Measurements from ENCODE around the gene SGK2. TPM values are rescaled to one million over a fixed set of nuclear protein-coding genes. Genes with fewer than 3 reads are reported as not detected.
A peak's percentile ranks its signal among the peaks of the same experiment; 100 is the strongest.
"Not testable (repeated sequence)": the region's sequence is repeated elsewhere in the genome, so short reads cannot be mapped to it uniquely, and the experiment has no call there.

Gene SGK2
- total RNA-seq, 1 donor from 2014 or later = 8.3 TPM

DNA sequence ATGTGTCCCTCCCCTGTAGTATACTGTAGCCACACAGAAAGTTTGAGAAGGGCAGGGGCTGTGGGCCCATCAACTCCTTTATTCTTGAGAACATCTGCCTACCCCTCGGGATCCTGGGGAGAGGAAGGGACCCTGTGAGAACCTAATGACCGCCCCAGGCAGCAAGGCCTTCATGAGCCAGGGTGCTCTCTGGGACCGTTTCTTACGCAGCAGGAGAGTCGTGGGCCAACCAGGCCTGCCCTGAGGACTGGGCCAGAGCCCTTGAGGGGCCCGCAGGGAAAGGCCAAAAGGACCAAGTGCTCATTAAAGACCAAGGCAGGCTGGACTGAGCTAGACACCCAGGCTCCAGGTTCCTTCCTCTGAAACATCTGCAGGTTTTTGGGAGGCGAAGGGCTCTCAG lies 5.2 kb downstream of the SGK2 start:
- no peak for DNase-seq

DNA sequence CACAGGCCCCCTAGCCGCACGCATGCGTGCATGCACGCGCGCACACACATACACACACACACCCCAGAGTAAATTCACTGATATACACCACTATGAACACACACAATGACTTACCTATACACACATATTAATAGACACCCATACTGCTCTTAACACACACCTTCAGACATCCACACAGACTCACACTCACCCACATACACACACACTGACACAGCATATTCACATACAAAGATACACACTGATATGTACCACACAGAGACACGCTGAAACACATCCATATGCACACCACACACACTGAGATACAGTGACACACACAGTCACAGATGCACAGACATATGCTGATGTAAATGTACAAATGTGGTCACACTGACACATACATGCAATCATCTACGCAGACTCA lies 5.6 kb downstream of the SGK2 start:
- DNase-seq = no peak

DNA sequence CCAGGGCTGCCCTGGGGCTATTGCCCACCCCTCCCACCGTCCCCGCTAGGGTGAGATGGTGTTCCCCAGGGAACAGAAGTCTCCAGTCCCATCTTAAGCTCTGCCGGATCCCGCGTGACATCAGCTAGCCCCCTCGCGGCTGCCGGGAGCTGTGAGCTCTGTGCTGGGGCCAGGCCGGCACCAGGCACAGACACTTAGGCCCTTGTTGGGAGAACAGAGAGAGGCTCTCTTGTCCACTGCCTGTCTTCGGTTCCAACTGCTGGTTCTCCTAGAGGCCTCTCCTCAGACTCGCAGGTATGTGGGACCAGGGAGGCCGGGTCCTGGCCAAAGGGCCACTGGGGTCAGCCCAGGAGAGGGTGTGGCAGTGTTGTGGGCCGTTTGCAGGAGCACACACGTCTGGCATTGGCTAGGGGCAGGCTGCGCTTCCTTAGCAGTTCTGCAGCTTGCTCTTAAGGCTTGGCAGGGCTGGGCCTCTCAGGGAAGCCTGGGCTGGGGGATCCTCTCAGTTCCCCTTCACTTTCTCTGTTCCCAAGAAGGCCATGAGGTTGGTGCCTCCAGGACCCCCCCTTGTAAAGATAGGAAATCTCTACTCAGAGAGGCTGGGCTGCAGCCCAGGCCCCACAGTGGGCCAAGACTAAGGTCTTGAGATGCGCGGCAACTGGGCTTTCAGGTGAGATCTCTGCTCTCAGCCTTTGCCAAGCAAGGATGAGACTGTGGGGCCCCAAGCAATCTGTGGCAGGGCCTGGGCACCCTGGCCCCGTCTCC lies 6.3 kb downstream of the SGK2 start:
- no peak for DNase-seq

DNA sequence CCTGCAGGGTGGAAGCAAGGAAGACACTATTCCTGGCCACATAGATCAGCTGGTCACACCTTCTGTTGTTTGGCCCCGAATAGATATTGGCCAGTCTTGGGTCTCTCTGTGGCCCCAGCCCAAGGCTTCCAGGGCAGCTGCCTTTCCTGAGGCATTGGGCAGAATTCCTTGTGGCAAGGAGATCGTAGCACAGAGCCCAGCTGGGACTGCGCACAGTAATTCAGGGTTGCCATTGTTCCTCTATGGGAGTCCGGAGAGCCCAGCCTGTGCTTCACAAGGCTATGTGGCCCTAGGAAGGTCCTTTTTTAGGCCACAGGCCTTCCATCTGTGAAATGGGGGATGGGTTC lies 6.9 kb downstream of the SGK2 start:
- DNase-seq = no peak

DNA sequence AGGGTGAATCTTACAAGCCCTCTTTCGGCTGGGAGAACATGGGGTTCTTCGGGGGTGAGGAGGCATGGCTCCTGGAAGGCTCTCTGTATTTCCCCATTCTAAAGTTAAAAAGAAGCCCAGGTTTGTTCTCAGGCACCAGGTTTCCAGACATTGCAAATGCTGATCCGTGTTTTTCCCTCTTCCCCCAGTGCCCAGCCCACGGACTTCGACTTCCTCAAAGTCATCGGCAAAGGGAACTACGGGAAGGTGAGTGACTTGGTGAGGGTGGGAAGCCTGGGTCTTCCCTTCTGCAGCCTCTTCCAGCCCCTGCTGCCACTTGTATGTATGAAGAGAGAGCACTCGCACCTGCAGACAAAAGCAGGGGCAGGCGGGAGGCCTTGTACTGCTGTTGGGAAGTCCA lies 8.7 kb downstream of the SGK2 start:
- no peak for DNase-seq

DNA sequence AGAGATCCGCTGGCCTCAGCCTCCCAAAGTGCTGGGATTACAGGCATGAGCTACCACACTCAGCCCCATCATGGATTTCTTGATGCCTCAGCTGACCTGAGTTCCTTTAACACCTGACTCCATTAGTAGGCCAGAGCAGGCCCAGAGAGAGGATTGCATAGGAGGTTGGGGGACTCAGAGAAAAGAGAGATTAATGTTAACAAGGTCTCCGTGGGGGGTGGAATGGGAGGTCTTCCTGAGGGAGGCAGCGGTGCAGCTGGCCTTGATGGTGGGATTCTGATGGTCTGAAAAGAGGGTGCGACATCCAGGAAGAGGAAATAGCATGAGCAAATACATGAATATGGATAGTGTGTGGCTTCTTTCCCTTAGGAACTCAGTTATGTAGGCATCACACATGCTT lies 9.9 kb downstream of the SGK2 start:
- no peak for DNase-seq

DNA sequence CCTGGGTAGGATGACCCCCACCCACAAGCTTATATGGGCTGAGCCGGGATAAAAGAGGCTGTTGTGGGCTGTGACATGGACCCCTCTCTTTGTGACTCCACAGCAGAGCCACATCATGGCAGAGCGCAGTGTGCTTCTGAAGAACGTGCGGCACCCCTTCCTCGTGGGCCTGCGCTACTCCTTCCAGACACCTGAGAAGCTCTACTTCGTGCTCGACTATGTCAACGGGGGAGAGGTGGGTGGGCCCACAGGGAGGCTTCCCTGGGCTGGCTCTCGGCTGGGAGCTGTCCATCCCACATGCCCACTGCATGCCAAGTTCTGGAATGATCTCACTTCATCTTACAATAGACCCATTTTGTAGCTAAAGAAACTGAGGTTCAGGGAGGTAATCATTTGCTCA lies 10.5 kb downstream of the SGK2 start:
- no peak for DNase-seq

DNA sequence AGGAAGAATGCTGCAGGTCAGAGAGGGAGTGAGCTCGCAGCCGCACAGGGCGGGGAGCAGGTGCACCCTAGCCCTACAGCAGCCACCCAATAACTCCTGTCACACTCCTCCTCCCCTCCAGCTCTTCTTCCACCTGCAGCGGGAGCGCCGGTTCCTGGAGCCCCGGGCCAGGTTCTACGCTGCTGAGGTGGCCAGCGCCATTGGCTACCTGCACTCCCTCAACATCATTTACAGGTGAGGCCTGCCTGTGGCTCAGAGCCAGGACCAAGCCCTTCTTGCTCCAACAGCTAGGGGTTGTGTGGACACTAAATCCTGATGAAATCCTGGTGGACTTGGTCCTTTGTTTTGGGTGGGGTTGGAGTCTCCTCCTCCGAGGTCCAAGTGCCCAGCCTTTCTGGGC lies 11.7 kb downstream of the SGK2 start:
- DNase-seq = no peak

DNA sequence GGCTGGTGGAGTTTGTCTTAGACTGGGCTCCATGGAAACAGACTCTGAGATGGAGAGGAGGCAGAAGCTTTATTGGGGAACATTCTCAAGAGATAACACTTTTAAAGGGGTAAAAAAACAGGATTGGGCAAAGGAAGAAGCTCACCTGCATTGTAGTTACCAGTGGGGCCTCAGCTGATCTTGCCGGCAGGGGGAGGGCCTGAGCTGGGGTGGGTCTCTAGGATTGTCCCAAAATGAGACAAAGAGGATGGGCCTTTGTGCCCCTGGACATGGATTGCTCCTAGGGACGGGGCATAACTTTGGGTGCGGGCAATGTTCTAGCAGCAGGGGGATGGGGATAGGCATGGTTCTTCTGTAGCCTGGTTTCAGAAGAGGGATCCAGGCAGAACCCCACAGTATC lies 12.5 kb downstream of the SGK2 start:
- no peak for DNase-seq

DNA sequence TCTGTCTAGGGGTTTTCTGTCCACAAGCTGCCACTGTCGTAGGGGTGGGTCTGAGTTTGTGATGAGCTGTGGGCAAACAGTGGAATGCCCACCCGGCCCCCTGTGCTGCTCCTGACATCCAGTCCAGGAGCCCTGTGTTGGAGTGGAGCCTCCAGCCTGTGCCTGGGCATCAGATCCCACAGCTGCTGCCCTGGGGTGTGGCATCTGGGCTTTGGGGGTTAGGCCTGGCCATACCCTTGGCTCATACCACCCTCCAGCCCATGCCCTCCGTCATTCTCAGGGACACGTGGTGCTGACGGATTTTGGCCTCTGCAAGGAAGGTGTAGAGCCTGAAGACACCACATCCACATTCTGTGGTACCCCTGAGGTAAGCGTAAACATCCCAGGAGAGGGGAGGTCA lies 12.9 kb downstream of the SGK2 start:
- no peak for DNase-seq

DNA sequence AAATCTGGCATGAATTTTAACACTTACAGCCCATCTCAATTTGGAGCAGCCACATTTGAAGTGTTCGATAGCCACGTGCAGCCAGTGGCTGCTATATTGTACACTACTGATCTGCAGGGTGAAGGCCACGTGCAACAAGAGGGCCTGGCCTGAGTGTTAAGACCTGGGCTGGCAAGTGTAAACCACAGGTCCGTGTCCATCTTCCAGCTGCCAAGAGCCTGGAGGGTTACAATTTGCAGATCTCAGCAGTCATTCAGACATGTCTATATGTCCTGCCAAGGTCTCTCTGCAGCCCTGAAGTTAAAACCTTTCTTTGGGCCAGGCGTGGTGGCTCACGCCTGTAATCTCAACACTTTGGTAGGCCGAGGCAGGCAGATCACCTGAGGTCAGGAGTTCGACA lies 14.1 kb downstream of the SGK2 start:
- no peak for DNase-seq

DNA sequence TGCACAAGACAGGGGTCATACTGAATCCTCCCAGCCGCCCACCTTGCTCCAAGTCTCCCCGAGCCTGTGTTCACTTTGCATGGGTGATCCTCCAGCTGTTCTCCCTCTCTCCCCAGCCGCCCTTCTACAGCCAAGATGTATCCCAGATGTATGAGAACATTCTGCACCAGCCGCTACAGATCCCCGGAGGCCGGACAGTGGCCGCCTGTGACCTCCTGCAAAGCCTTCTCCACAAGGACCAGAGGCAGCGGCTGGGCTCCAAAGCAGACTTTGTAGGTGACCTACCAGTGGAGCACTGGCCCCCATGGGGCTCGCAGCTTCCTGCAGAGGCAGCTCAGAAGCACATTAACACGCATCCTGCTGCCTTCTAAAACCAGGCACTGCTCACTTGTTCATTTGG lies 17.3 kb downstream of the SGK2 start:
- no peak for DNase-seq

DNA sequence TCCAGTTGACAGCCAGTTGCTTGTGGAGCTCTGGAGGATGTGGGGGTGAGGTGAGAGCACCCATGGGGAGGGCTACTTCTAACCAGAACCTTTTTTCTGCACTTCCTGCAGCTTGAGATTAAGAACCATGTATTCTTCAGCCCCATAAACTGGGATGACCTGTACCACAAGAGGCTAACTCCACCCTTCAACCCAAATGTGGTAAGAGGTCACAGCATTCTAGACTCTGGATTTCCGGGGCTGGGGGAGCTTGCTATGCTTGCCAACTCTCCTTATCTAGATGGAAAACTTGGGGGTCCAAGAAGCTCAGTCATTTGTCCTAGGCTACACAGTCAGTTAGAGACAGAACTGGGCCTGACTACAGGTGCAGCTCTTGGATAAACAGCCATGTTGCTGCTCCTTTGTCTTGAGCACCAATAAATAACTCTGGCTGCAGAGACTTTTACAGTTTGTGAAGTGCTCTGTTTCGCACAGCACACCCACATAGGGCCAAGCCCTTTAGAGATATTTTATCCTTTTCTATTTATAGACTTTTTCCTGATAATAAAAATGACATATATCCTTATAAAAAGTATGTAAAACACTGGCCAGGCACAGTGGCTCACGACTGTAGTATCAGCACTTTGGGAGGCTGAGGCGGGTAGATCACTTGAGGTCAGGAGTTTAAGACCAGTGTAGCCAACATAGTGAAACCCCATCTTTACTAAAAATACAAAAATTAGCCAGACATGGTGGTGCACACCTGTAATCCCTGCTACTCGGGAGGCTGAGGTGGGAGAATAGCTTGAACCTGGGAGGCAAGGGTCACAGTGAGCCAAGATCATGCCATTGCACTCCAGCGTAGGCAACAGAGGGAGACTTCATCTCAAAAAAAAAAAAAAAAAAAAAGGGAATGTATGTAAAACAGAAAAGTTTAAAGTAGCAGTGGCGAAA lies 21.3 kb downstream of the SGK2 start:
- DNase-seq = no peak

DNA sequence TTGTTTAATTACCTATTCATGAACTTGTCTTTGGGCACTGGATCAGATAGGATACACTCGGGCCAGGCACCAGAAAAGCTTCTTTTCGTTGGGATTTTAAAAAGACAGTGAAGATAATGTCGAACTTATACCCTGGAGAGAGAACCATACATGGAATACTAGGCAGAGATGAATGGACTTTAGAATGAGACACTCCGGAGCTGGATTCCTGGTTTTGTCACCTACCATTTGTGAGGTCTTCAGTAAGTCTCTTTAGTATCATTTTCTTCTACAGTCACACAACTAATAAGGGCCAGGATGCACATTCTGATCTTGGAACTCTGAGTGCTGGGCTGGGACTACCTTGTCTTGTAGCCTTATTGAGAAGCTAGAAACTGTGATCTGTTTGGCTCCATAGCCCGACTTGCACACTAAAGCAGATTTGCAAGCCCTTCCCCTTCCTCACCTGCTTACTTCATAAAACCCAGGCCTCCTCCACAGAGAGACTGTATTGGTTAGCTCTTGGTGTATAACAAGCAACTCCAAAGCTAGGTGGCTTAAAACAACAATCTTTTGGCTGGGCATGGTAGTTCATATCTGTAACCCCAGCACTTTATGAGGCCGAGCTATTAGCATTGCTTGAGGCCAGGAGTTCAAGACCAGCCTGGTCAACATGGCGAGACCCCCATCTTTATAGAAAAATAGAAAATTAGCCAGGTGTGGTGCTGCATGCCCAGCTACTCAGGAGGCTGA lies 24.5 kb downstream of the SGK2 start:
- DNase-seq = no peak

DNA sequence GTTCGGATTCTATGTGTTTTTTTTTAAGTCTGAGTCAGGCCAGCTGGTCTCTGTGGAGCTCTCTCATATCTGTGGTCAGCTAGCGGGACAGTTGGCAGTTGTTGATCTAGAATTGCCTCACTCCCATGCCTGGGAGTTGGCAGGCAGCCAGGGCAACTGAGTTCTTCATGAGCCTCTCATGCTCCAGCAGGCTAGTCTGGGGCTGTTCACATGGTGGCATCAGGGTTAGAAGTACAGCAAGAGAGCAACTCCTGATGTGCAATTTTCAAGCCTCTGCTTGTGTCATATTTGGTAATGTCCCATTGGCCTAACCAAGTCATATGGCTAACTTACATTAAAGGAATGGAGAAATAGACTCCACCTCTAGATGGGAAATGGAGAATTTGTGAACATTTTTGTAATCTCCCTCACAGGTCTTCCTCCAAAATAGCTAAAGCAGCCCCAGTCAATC lies 25.2 kb downstream of the SGK2 start:
- DNase-seq = no peak

DNA sequence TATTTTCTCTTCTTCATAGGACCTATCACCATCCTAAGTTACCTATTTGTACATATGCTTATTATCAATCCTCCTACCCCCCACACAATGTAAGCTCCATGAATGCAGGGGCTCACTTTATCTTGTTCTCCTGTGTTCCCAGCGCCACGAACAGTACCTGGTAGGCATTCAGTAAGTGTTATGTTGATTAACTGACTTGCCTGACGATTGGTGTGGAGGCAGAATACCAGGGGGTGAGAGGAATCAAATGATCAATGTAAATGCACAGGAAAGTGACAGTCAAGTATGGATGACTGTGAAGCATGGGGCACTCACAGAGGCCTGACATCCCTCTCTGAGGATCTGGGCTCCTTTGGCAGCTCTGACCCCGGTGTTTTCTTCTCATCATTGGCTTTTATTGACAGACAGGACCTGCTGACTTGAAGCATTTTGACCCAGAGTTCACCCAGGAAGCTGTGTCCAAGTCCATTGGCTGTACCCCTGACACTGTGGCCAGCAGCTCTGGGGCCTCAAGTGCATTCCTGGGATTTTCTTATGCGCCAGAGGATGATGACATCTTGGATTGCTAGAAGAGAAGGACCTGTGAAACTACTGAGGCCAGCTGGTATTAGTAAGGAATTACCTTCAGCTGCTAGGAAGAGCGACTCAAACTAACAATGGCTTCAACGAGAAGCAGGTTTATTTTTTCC lies 25.8 kb downstream of the SGK2 start:
- no peak for DNase-seq

DNA sequence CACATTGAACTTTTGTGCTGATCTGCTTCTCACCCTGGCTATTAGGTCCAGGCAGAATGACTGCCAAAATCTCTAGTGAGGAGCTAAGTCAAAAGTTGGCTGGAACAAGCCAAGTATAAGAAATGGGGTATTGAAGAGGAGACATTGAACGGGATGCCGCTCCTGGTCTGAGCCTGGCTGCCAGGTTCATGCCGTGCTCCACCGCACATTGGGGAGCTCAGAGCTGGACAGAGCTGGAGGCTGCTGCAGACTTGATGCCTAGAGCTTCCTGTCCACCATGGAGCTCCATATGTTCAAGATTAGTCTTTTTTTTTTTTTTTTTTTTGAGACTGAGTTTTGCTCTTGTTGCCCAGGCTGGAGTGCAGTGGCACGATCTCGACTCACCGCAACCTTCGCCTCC lies 27.8 kb downstream of the SGK2 start:
- DNase-seq = no peak

DNA sequence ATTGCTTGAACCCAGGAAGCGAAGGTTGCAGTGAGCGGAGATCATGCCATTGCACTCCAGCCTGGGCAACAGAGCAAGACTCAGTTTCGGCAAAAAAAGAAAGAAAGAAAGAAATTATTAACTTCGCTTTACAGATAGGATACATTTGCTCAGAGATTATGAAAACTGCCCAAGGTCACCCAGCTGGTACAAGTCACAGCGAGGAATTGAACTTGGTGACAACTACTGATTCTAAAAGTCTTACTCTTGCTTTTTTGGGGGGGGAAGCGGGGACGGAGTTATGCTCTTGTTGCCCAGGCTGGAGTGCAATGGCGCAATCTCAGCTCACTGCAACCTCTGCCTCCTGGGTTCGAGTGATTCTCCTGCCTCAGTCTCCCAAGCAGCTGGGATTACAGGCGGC lies 29.7 kb downstream of the SGK2 start:
- not testable (repeated sequence) for DNase-seq

DNA sequence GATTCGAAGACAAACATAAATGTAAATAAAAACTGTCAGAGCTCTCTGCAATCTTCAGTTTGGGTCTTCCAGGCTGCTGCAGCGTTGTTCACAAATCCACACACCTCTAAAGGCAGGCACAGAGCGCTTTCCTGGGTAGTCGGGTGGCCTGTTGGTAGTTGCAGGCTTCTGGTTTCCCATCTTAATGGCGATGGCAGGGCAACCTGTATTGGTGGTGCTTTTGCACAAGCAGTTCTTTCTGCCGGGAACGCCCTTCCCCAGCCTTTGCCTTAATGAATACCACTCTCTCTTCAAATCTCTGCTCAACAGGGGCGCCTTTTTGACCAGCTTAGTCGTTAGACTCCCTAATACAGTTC lies 31.2 kb downstream of the SGK2 start:
- no peak for DNase-seq

DNA sequence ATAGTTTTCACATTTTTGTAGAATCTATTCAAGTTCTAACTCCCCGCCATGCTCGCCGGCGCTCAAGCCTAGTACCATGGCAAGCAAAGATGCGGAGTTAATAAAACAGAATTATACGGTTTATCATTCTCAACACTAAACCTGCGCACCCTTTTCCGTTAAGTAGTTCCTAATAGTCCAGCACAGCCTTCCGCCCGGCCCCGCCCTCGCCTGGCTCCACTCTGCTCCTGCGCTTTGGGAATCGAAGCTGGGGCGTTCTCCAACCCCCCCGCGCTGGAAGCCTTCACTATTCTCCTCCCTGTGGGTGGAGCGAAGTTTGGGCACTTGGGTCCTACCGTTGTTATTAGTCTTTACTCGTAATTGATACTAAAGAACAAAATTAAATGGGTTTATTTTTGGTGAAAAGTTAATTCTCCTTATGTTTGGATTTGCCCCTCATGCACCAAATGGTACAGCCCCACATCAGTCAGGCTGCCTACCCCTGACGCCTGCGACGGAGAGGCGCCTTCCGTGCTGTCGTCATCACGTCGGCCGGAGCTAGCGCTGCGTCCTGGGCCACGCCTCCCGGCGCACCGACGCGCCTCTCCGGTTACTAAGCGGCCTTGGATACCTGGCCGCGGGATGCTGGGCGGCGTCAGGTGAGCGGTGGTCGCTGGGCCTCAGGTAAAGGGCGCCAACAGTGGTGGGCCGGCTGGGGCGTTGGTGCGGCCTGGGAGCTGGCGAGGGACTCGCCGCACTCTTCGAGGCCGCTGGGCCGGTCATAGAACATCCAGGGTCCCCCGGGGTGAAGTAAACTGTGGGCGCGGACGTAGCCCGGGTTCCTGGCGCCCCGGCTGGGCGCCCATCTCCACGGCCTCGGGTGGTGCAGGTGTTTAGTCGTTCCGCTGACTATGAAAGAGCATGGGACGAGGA lies 31.8 kb downstream of the SGK2 start, which contains the start of gene IFT52:
Gene IFT52, plus strand, starts transcription at position 546 of the 912 bp plus-strand sequence. CDS start 3,762 bp downstream, outside the sequence.
- peak; percentile 97 for DNase-seq

DNA sequence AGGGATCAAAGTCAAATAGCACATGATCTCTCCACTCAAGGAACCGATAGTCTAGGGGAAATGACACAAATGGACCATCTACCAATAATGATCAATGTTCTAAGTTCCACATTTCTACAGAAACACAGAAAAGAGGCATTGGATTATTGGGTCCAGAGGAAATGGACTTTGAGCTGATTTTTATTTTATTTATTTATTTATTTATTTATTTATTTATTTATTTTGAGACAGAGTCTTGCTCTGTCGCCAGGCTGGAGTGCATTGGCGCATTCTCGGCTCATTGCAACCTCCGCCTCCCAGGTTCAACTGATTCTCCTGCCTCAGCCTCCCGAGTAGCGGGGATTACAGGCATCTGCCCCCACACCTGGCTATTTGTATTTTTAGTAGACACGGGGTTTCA lies 43.1 kb downstream of the SGK2 start:
- not testable (repeated sequence) for DNase-seq
